GM19240 (cell line): Measurements from ENCODE around the gene CDH18.

Experiments
- DNase-seq: peaks from one replicate; pipeline ENCODE4 v3.0.0; 2011; ENCODE audit warnings: low spot score; ENCODE audit not compliant: insufficient read length

CDH18 gene

GRCh38 chr5:19488786-19489185, 499.2 kb downstream of the CDH18 start:
- DNase-seq = no peak

- DNase-seq = no peak
These were observed 500.5 kb downstream of the CDH18 start for GRCh38 chr5:19487480-19487879.

GRCh38 chr5:19479562-19479961, 508.4 kb downstream of the CDH18 start:
- DNase-seq = no peak

GRCh38 chr5:19462019-19462418, 526.0 kb downstream of the CDH18 start:
- no peak for DNase-seq

- no peak for DNase-seq
These were observed 563.5 kb downstream of the CDH18 start for GRCh38 chr5:19424506-19424905.
